NT2/D1 (cell line): Measurements from ENCODE around the gene ZFAND2B.

Experiments used
- SUZ12 ChIP-seq: IDR thresholded peaks from 2 replicates; pipeline ENCODE4 v1.6.1; 2011; ENCODE audit not compliant: insufficient read length, insufficient read depth; ENCODE audit errors: extremely low read depth
- YY1 ChIP-seq: IDR thresholded peaks from 2 replicates; pipeline ENCODE4 v1.6.1; 2011; ENCODE audit not compliant: insufficient read length, insufficient read depth
- ZNF274 ChIP-seq: IDR thresholded peaks from 2 replicates; pipeline ENCODE4 v1.6.1; 2011; ENCODE audit warnings: mild to moderate bottlenecking, low read depth, low read length

GRCh38 chr2:219207884-219208740 lies 1.5 kb downstream of the ZFAND2B start:
- TF ChIP-seq YY1 (no peak), SUZ12 (no peak), ZNF274 (no peak)
